NT2/D1 (cell line): ENCODE results near the gene AK8.

Source experiments
- SUZ12 ChIP-seq: IDR thresholded peaks from 2 replicates; pipeline ENCODE4 v1.6.1; 2011; ENCODE audit not compliant: insufficient read length, insufficient read depth; ENCODE audit errors: extremely low read depth
- YY1 ChIP-seq: IDR thresholded peaks from 2 replicates; pipeline ENCODE4 v1.6.1; 2011; ENCODE audit not compliant: insufficient read length, insufficient read depth
- ZNF274 ChIP-seq: IDR thresholded peaks from 2 replicates; pipeline ENCODE4 v1.6.1; 2011; ENCODE audit warnings: mild to moderate bottlenecking, low read depth, low read length

GRCh38 chr9:132828201-132828770, 49.8 kb downstream of the AK8 start:
- no peak for TF ChIP-seq ZNF274
- TF ChIP-seq SUZ12, result no peak
- TF ChIP-seq YY1, result no peak
